GM12801 (cell line): ENCODE measurements around the gene BARD1.

Experiments used
- CTCF ChIP-seq: IDR thresholded peaks from one replicate; pipeline ENCODE4 v1.5.1; 2011; ENCODE audit warnings: control low read depth; ENCODE audit not compliant: insufficient read length; ENCODE audit errors: extremely low read depth

BARD1 gene

GRCh38 chr2:214808981-214809750 is at the start of gene BARD1:
Gene BARD1 (minus strand): TSS chr2:214809683. CDS start chr2:214809569, 114 bp downstream.
- TF ChIP-seq CTCF: no peak

- TF ChIP-seq CTCF: no peak
Observed at GRCh38 chr2:214856137-214856536, 46.7 kb upstream of the BARD1 start.

GRCh38 chr2:214853906-214854305 is 44.4 kb upstream of the BARD1 start:
- no peak for TF ChIP-seq CTCF

GRCh38 chr2:214843823-214844222 is 34.3 kb upstream of the BARD1 start:
- TF ChIP-seq CTCF: no peak

- TF ChIP-seq CTCF: no peak
Observed at GRCh38 chr2:214839464-214839863, 30.0 kb upstream of the BARD1 start.

GRCh38 chr2:214837466-214837865 is 28.0 kb upstream of the BARD1 start:
- TF ChIP-seq CTCF: no peak

GRCh38 chr2:214836568-214836967 is 27.1 kb upstream of the BARD1 start:
- TF ChIP-seq CTCF: no peak
